ENCODE data around the gene GHR. TPM values are rescaled to one million over a fixed set of nuclear protein-coding genes. Genes with fewer than 3 reads are reported as not detected.

GHR gene
- 2.1 and 4.6 TPM in 2 replicates for total RNA-seq

GRCh38 chr5:42423285-42424165 is at the start of gene GHR:
Gene GHR, plus strand, starts transcription at chr5:42423439. Its CDS starts 142,436 bp downstream, at chr5:42565875.

GRCh38 chr5:42756606-42757601 is 333.7 kb downstream of the GHR start, which contains the start of gene CCDC152:
Gene CCDC152, plus strand, starts transcription at chr5:42756818. Its CDS starts 2,304 bp downstream, at chr5:42759122.

All from nasal cavity respiratory epithelium epithelial cell of viscerocranial mucosa (primary cell).